NCI-H2196 (cell line): ENCODE measurements around the gene HOXD8.

Experiments used
- DNase-seq: peaks from one replicate; lab custom pipeline; 2025; ENCODE audit not compliant: unreplicated experiment; lab: John Stamatoyannopoulos, UW

The HOXD8 gene

GRCh38 chr2:176158855-176159662, 29.6 kb downstream of the HOXD8 start:
- no peak for DNase-seq

GRCh38 chr2:176159663-176160250, 30.3 kb downstream of the HOXD8 start:
- no peak for DNase-seq

DNA sequence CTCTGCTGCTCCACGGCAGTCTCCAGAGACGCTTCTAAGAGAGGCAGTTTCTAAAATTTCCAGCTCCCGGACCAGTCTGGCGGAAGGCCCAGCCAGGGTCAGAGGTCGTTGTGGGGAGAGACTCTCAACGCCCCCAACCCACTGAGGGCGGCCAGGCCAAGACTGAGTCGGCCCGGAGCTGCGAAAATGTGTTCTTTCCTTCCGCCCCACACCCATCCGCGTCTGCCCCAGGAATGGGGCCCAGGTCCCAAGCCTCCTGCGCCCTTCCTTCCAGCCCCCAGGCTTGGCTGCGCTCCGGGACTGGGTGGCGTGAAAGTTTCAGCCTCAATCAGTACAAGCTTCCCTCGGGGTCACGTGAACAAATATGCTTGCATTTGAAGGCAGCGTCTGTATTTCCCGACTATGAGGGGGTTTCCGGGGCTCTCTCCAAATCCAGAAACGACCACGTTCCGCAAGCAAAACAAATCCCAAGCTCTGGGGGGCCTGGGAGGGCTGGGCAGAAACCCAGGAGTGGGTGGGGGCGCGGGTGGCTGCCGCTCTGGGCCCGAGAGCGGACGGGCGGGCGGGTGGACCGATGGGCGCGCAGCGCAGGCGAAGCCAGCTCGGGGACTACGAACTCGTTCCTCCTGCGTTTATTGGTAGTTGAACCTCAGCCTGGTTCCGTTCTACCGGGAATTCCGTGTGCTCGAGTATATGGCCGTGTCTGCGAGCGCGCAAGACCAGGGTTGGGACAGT, 30.9 kb downstream of the HOXD8 start:
- DNase-seq, result no peak

DNA sequence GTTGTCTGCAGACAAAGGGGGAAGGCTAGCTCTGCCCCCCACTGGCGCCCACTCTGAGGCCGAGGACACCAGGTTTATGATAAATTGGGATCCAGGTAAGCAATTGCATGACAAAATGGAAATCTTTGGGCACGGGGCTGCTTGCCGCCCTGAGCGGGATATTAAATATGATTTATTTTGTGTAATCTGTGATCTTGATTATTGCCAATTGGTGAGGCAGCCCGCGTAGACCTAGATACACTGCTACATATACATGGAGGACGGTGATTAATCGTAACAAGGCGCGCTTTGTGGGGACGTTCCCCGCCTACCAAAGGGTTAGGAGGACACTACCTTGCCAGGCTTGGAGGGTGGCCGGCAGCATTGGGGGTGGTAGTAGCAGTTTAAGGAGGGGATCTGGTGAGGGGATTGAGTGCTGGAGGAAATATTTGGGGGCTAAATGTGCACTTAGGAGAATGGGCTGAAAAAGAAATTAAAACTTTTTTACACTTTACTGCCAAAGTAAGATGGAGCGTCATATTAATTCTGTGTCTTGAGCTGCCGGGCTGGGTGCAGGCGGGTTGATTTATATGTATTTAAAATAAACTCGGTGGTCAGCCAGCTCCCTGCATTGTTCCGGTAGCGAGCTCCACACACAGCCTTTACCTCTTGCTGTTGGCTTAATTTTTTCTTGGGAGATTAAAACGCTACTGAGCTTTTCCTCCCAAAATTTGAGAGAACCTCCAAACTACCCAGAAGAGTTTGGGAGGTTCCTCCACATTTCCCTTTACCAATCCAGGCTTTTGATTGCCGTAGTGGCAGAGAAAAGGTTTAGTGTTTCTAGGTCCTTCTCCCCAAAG, 31.7 kb downstream of the HOXD8 start:
- no peak for DNase-seq

- DNase-seq, result no peak
These were observed 32.5 kb downstream of the HOXD8 start for GRCh38 chr2:176161825-176162626.

DNA sequence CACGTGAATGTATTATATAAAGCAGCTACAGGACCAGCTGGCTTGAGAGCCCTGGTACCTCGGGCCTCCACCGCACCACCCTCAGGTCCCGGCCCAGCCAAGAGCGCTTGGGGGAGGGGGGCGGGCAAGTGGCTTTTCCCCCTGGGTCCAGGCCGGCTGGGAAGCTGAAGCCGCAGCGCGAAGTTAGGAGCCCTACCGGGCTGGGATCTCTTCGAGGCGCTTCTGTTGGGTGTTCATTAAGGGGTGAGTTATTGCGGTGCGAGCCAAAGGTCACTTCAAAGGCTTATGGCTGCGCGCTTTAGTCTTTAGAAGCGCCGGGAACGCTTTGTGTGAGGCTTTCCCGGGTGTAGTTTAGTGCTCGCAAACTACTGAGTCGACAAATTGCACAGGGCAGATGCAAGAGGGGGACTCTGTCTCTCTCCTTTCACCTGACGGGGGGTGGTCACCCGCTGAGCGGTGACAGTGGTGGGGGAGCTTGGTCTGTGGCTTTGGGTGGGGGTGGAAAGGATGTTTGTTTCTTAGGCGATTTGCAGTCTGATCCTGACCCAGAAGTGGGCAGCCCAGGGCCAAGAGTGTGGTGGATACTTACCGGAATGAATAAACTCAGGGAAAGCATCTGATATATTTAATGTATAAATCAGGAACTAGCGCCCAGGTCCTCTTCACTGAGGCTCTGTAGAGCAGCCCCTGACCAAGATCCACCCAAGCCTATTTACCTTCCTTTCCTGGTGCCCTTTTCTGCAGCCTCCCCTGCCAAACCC, 33.6 kb downstream of the HOXD8 start:
- no peak for DNase-seq

- DNase-seq, result no peak
These were observed 34.2 kb downstream of the HOXD8 start for GRCh38 chr2:176163672-176164056.

GRCh38 chr2:176164201-176164600, 34.7 kb downstream of the HOXD8 start:
- DNase-seq, result no peak

GRCh38 chr2:176164611-176165369, 35.3 kb downstream of the HOXD8 start:
- DNase-seq, result no peak

DNA sequence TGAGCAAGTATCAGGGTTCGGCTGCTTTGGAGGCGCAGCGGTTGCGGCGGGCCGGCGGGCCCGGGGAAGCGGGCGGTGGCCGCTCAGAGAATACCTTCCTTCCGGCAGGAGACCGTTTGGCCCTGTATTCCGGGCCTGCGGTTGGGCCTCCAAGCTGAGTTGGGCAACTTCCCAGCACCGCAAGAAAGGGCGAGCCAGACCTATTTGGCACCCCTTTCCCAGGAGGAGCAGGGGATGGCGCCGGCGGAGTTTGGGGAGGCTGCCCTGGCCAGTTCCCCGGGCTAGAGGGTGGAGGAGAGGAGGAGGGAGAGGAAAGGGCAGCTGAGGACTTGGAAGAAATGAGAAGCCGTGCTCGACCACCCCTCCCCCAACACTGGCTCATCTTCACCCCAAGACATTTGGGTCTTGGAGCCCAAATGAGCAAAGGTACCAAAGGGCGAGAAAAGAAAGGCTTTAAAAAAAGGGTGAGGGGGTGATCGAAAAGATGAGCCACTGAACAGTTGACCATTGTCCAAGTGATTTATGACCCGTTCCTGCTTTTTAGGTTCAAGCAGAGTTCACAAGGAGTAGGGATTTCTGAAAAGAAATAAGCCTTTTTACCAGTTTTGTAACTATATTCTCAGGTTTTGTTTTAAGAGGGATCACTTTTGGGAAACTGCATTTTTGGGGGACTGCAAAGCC, 36.0 kb downstream of the HOXD8 start:
- DNase-seq, result no peak

- no peak for DNase-seq
These were observed 36.8 kb downstream of the HOXD8 start for GRCh38 chr2:176166272-176166671.

- no peak for DNase-seq
These were observed 37.9 kb downstream of the HOXD8 start for GRCh38 chr2:176167398-176167797.

- DNase-seq, result no peak
These were observed 39.7 kb downstream of the HOXD8 start for GRCh38 chr2:176169181-176169580.

GRCh38 chr2:176169711-176170110, 40.2 kb downstream of the HOXD8 start:
- DNase-seq, result no peak

- DNase-seq, result no peak
These were observed 41.2 kb downstream of the HOXD8 start for GRCh38 chr2:176170602-176171305.

- DNase-seq, result no peak
These were observed 42.0 kb downstream of the HOXD8 start for GRCh38 chr2:176171351-176172006.
